Endothelial cell of umbilical vein (primary cell): ENCODE results near the gene EMCN. TPM values are rescaled to one million over a fixed set of nuclear protein-coding genes. Genes with fewer than 3 reads are reported as not detected.

ENCODE experiments used
- BruUV-seq: library from RNA; stranded (reverse); fragments of 400-500 nt; replicated peaks from 2 replicates; lab custom pipeline; 2021; lab: Mats Ljungman, UMichigan
- CTCF ChIA-PET: fragments of 300-600, 350-600 bp; sonication (Branson Sonifier 250); formaldehyde crosslinking; loops from one replicate; lab custom pipeline; 2021; ENCODE audit warnings: antibody characterized with exemption, inconsistent platforms; lab: Charles Lee
- POLR2A ChIA-PET: fragments of 300-600, 350-600 bp; sonication (Branson Sonifier 250); formaldehyde crosslinking; loops from one replicate; lab custom pipeline; 2021; ENCODE audit warnings: antibody characterized with exemption, inconsistent platforms; lab: Charles Lee
- DNase-seq: peaks from one replicate; pipeline ENCODE4 v3.0.0-alpha.2; 2011; ENCODE audit warnings: low read depth, low spot score
- FAIRE-seq: peaks from 2 replicates; lab custom pipeline; 2011; peaks lifted over from hg19 to GRCh38; lab: Jason Lieb, UNC
- H2AFZ ChIP-seq: 2 replicates; pipeline ENCODE4 v1.6.0; 2012; ENCODE audit warnings: low read depth, low read length, control low read depth, inconsistent platforms
- H3K27ac ChIP-seq: 2 replicates; pipeline ENCODE4 v1.5.1; 2011; ENCODE audit warnings: low read depth, mild to moderate bottlenecking, control low read depth, low read length, moderate library complexity; ENCODE audit not compliant: insufficient read depth
- H3K27me3 ChIP-seq, 2 experiments: 2 replicates each; pipeline versions ENCODE4 v1.6.0 to v1.6.1; 2011; ENCODE audit warnings: low read length in 2 of 2, mixed read lengths in 1 of 2; ENCODE audit not compliant: control insufficient read depth in 2 of 2, insufficient read depth in 2 of 2
- H3K36me3 ChIP-seq, 2 experiments: 2 replicates in 1 of 2; 3 replicates in 1 of 2; pipeline ENCODE4 v1.5.1; 2011; ENCODE audit warnings: low read length in 2 of 2, mild to moderate bottlenecking in 1 of 2, moderate library complexity in 1 of 2; ENCODE audit not compliant: control insufficient read depth in 2 of 2, insufficient read depth in 2 of 2; ENCODE audit errors: extremely low read depth in 1 of 2
- H3K4me1 ChIP-seq: 3 replicates; pipeline ENCODE4 v1.5.1; 2011; ENCODE audit warnings: mild to moderate bottlenecking, low read length; ENCODE audit not compliant: control insufficient read depth, insufficient read depth; ENCODE audit errors: extremely low read depth
- H3K4me2 ChIP-seq: 2 replicates; pipeline ENCODE4 v1.6.1; 2011; ENCODE audit warnings: low read length, control low read depth, mixed read lengths; ENCODE audit not compliant: insufficient read depth
- H3K4me3 ChIP-seq, 3 experiments: fragments of 200-600 bp in 1 of 3; sonication (generic), shearing (Covaris generic) in 1 of 3; replicated peaks in 1 of 3; 2 replicates each; pipeline ENCODE4 v1.5.1; 2011 to 2016; ENCODE audit warnings: control low read depth in 3 of 3, low read length in 3 of 3, mild to moderate bottlenecking in 2 of 3, inconsistent platforms in 1 of 3, low read depth in 1 of 3, moderate library complexity in 1 of 3; ENCODE audit not compliant: insufficient read depth in 1 of 3
- H3K79me2 ChIP-seq: 2 replicates; pipeline ENCODE4 v1.6.0; 2012; ENCODE audit warnings: low read length, inconsistent platforms; ENCODE audit not compliant: control insufficient read depth, insufficient read depth
- H3K9ac ChIP-seq: replicated peaks from 2 replicates; pipeline ENCODE3; 2011; ENCODE audit warnings: low read length, control low read depth; ENCODE audit not compliant: insufficient read depth; ENCODE audit errors: extremely low read depth
- H3K9me1 ChIP-seq: replicated peaks from 3 replicates; pipeline ENCODE4 v1.6.0; 2011; ENCODE audit warnings: mild to moderate bottlenecking, low read length; ENCODE audit not compliant: control insufficient read depth, insufficient read depth; ENCODE audit errors: extremely low read depth
- H3K9me3 ChIP-seq: replicated peaks from 2 replicates; pipeline ENCODE4 v1.5.1; 2012; ENCODE audit warnings: low read length, inconsistent platforms; ENCODE audit not compliant: control insufficient read depth, insufficient read depth
- H4K20me1 ChIP-seq: replicated peaks from 2 replicates; pipeline ENCODE3; 2011; ENCODE audit warnings: mild to moderate bottlenecking, low read length; ENCODE audit not compliant: control insufficient read depth, insufficient read depth; ENCODE audit errors: extremely low read depth
- CTCF ChIP-seq, 2 donors: IDR thresholded peaks; 1 replicate in 1 of 2; 2 replicates in 1 of 2; pipeline ENCODE4 v1.5.1; 2011; ENCODE audit warnings: low read length in 2 of 2, mild to moderate bottlenecking in 2 of 2, moderate library complexity in 2 of 2, control low read depth in 1 of 2, inconsistent platforms in 1 of 2, low read depth in 1 of 2; ENCODE audit not compliant: insufficient read depth in 1 of 2; ENCODE audit errors: extremely low read depth in 1 of 2
- EZH2 ChIP-seq: IDR thresholded peaks from 2 replicates; pipeline ENCODE4 v1.6.1; 2012; ENCODE audit warnings: borderline replicate concordance, low read depth, mild to moderate bottlenecking, moderate library complexity, low read length, inconsistent platforms; ENCODE audit not compliant: severe bottlenecking
- FOS ChIP-seq: IDR thresholded peaks from 2 replicates; pipeline ENCODE4 v1.6.1; 2011; ENCODE audit warnings: mild to moderate bottlenecking, low read length, moderate library complexity, borderline replicate concordance; ENCODE audit not compliant: insufficient read depth
- GATA2 ChIP-seq: IDR thresholded peaks from 2 replicates; pipeline ENCODE4 v1.7.0; 2011; ENCODE audit warnings: low read depth, mild to moderate bottlenecking, moderate library complexity, mixed read lengths, low read length; ENCODE audit not compliant: insufficient read length, insufficient read depth
- JUN ChIP-seq: IDR thresholded peaks from 2 replicates; pipeline ENCODE4 v1.6.1; 2011; ENCODE audit warnings: borderline replicate concordance, low read depth; ENCODE audit not compliant: insufficient read length, insufficient read depth
- MYC ChIP-seq: IDR thresholded peaks from one replicate; pipeline ENCODE4 v1.6.1; 2011; ENCODE audit warnings: mild to moderate bottlenecking, low read depth, low read length
- POLR2A ChIP-seq: IDR thresholded peaks from 2 replicates; pipeline ENCODE4 v1.6.1; 2012; ENCODE audit warnings: low read depth, mild to moderate bottlenecking, control low read depth, low read length
- POLR2AphosphoS5 ChIP-seq: IDR thresholded peaks from 2 replicates; pipeline ENCODE4 v1.6.1; 2012; ENCODE audit warnings: low read depth, mild to moderate bottlenecking, control low read depth, low read length, moderate library complexity; ENCODE audit not compliant: insufficient read depth
- dilution Hi-C: fragments of 300-500 bp; cut with MboI; formaldehyde crosslinking; loops from one replicate; pipeline ENCODE4 v1.15.0; 2019; ENCODE audit warnings: low sequenced_read_pairs; ENCODE audit not compliant: extremely low pct_ligation_motif_present
- intact Hi-C: fragments of 100-400 bp; cut with micrococcal nuclease; formaldehyde crosslinking; loops from one replicate; pipeline ENCODE4 v1.10.0; 2022
- polyA plus RNA-seq, 4 experiments: library from polyadenylated mRNA; depleted of rRNA in 3 of 4; stranded (reverse) in 3 of 4; unstranded in 1 of 4; fragments of >200 nt; gene quantifications; 2 replicates each; pipeline versions ENCODE4 v1.2.1 to v1.2.3, GENCODE V29; 2011 to 2012; ENCODE audit warnings: missing spikeins in 1 of 4
- total RNA-seq: library from RNA; stranded (reverse); gene quantifications from 2 replicates; pipeline ENCODE4 v1.2.3, GENCODE V29; 2021
- TF ChIP-seq, protein P1 (sequence below): IDR thresholded peaks from 2 replicates; pipeline ENCODE4 v1.6.1; 2011; ENCODE audit not compliant: insufficient read depth, insufficient read length

The EMCN gene
- total and polyA plus RNA-seq, 2 donors (not counting 3 experiments of a cell fraction or from before 2014, with no cell fraction given): 51.6 to 97.3 TPM

DNA sequence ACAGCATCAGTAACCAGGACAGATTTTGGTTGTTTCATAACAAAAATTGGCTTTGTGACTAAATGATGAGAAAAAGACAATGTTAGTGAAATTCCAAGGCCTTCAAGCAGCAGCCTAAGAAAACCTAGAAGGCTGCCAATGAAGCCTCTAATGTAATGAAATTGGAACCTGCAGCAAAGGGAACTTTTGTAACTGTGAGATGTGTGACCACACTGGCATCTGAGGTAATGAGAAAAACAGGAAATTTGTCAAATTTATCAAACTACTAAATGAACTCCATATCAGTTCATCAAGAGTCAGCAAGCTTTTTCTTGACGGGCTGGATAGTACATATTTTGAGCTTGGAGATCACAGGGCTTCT, 30.4 kb upstream of the EMCN start:
- peak; percentile 46 for DNase-seq
- ChIA-PET CTCF (interaction anchor here (1.2 to 1.4 kb wide), 2 partner anchors 33 to 47 kb away, joined by 3 to 4 read pairs; no protein-coding TSS in a partner anchor), POLR2A (interaction anchor here (0.6 kb wide), 1 partner anchor 49 kb away, joined by 3 read pairs; no protein-coding TSS in a partner anchor)
- Histone ChIP-seq H3K4me1 (peaks cover 16% of the 10 kb centered on the region), H3K27ac (no peak overlapping the region), H2AFZ (no peak overlapping the region), H3K9ac (no peak overlapping the region), H3K36me3 (no peaks in the 10 kb centered on the region), H3K27me3 (no peaks in the 10 kb centered on the region), H3K4me3 (no peak overlapping the region), H3K4me2 (no peak overlapping the region), H3K9me3 (no peaks in the 10 kb centered on the region), H3K79me2 (no peaks in the 10 kb centered on the region), H4K20me1 (no peaks in the 10 kb centered on the region), H3K9me1 (no peaks in the 10 kb centered on the region)
- intact Hi-C loops (loop anchor here (10.0 kb wide), 1 partner anchor 107 kb away; no protein-coding TSS in a partner anchor), dilution Hi-C loops (no loop called here)
- no peak for FAIRE-seq
- BruUV-seq: no TSS peak
- no peak for TF ChIP-seq JUN
- TF ChIP-seq, protein P1, sequence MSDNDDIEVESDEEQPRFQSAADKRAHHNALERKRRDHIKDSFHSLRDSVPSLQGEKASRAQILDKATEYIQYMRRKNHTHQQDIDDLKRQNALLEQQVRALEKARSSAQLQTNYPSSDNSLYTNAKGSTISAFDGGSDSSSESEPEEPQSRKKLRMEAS: no peak
- TF ChIP-seq GATA2: no peak
- TF ChIP-seq MYC: no peak
- no peak for TF ChIP-seq CTCF (IDR thresholded peaks at IDR 0.05; ENCODE audit: extremely low read depth in 1 of 2, insufficient read depth in 1 of 2, low read depth in 1 of 2, low read length in 2 of 2)
- TF ChIP-seq EZH2: no peak
- TF ChIP-seq FOS: no peak
- TF ChIP-seq POLR2AphosphoS5: no peak
- no peak for TF ChIP-seq POLR2A
